ENCODE results near the gene SH2B2.
"Not testable (repeated sequence)": the region's sequence is repeated elsewhere in the genome, so short reads cannot be mapped to it uniquely, and the experiment has no call there.

SH2B2 gene

DNA sequence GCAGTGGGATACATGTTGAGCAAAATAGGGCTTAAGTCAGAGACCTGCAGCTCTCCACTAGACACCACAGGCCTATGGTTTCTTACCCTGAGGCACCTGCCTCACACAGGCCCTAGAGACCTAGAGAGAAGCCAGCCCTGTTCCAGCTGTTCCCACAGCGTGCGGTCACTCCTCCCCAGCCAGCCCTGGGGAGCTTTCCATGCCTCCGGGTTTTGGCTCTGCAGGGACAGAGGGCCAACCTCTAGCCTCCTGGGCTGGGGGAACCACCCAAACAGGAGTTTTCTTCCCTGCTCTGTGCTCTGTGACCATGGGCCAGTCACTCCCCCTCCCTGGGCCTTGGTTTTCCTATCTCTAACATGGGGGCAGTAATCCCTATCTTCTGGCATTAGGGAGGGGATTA, 33.0 kb downstream of the SH2B2 start:
- DNase-seq (ENCODE audit: low read depth) = no peak
- H3K4me3 ChIP-seq (ENCODE audit: low read depth, low read length) = no peak overlapping the region
- TF ChIP-seq, protein P1, sequence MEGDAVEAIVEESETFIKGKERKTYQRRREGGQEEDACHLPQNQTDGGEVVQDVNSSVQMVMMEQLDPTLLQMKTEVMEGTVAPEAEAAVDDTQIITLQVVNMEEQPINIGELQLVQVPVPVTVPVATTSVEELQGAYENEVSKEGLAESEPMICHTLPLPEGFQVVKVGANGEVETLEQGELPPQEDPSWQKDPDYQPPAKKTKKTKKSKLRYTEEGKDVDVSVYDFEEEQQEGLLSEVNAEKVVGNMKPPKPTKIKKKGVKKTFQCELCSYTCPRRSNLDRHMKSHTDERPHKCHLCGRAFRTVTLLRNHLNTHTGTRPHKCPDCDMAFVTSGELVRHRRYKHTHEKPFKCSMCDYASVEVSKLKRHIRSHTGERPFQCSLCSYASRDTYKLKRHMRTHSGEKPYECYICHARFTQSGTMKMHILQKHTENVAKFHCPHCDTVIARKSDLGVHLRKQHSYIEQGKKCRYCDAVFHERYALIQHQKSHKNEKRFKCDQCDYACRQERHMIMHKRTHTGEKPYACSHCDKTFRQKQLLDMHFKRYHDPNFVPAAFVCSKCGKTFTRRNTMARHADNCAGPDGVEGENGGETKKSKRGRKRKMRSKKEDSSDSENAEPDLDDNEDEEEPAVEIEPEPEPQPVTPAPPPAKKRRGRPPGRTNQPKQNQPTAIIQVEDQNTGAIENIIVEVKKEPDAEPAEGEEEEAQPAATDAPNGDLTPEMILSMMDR (IDR thresholded peaks at IDR 0.05; ENCODE audit: insufficient read depth, low read depth, low read length, missing control alignments) = no peak

DNA sequence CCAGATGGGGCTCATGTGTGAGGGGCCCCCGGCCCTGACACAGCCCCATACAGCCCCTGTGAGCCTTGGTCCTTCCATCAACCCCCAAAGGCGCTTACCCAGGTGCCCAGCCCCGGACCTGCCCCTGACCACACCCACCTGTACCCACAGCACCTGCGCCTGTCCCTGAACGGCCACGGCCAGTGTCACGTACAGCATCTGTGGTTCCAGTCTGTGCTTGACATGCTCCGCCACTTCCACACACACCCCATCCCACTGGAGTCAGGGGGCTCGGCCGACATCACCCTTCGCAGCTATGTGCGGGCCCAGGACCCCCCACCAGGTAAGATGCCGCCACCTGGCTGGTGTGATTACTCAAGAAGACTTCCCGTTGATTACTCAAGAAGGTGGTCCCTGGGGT, 33.5 kb downstream of the SH2B2 start:
- DNase-seq (ENCODE audit: low read depth) = no peak
- no peak overlapping the region for H3K4me3 ChIP-seq (ENCODE audit: low read depth, low read length)
- TF ChIP-seq, protein P1 (IDR thresholded peaks at IDR 0.05; ENCODE audit: insufficient read depth, low read depth, low read length, missing control alignments) = no peak

DNA sequence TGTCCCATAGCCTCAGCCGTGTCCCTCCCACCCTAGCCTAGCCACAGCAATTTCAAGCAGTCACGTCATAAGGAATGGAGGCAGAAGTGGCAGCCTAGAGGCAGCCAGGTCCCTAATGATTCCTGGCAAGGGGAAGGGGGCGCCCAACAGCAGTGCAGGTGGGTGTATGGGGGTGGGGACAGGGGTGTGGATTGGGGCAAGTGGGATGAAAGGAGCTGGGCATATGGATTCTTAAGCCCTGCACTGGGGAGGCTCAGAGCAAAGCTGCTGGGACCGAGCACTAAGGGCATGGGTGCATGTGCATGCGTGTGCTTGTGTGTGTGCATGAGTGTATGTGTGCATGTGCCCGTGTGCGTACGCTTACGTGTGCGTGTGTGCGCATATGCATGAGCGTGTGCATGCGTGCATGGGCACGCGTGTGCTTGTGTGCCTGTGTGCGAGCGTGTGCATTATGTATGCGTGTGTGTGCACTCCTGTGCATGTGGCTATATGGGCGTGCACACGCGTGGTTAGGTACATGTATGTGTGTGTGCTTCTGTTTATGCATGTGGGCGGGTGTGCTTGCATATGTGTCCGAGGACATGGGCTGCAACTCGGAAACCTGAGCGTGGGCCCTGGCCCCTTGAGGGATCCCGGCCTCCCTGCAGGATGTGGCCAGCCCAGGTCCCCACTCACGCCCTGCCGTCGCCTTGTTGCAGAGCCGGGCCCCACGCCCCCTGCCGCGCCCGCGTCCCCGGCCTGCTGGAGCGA, 34.1 kb downstream of the SH2B2 start:
- no peak overlapping the region for H3K4me3 ChIP-seq (ENCODE audit: low read depth, low read length)
- DNase-seq (ENCODE audit: low read depth) = no peak
- TF ChIP-seq, protein P1 (IDR thresholded peaks at IDR 0.05; ENCODE audit: insufficient read depth, low read depth, low read length, missing control alignments) = no peak

DNA sequence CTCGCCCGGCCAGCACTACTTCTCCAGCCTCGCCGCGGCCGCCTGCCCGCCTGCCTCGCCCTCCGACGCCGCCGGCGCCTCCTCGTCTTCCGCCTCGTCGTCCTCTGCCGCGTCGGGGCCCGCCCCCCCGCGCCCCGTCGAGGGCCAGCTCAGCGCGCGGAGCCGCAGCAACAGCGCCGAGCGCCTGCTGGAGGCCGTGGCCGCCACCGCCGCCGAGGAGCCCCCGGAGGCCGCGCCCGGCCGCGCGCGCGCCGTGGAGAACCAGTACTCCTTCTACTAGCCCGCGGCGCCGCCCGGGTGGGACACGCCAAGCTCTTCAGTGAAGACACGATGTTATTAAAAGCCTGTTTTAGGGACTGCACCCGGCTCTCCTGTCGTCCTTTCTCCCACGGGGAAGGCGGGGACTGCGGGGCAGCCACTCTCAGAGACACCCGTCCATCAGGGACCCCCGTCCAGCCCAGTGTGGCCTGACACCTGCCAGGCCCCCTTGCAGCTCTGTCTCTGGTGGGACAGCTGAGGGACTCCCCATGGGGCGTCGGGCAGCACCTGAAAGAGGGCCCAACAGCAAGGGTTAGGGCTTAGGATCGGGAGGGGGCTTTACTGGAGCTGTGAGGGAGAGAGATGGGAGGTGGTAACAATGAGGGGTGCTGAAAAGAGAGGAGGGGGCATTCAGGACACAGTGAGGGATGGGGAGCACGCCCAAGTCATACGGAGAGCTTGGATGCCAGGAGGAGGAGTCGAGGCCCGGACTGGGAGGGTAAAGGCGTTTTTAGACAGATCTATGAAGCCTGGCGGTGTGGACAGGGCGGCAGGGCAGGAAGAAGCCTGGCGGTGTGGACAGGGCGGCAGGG, 34.9 kb downstream of the SH2B2 start:
- H3K4me3 ChIP-seq (ENCODE audit: low read depth, low read length) = no peak overlapping the region
- DNase-seq (ENCODE audit: low read depth) = no peak
- TF ChIP-seq, protein P1 (IDR thresholded peaks at IDR 0.05; ENCODE audit: insufficient read depth, low read depth, low read length, missing control alignments) = no peak

DNA sequence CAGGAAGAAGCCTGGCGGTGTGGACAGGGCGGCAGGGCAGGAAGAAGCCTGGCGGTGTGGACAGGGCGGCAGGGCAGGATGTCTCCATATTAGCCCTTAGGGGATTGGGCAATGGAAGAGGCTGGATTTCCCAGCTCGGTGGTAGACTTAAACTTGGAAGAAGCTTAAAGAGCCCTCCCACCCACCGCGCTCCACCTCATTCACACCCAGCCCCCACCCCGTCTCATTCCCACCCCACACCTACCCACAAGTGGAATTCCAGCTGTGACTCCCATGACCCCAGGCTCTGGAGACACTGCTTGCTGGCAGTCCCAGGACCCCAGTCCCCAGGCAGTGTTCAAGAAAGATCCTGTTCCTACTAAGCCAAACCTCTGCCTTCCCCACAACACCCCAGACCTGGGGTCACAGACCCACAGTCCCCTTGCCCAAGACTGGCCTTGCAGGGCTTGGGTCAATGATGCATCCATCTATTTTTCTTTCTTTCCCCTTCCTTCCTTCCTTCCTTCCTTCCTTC, 35.6 kb downstream of the SH2B2 start:
- TF ChIP-seq, protein P1 (IDR thresholded peaks at IDR 0.05; ENCODE audit: insufficient read depth, low read depth, low read length, missing control alignments) = no peak
- H3K4me3 ChIP-seq (ENCODE audit: low read depth, low read length) = no peak overlapping the region
- DNase-seq (ENCODE audit: low read depth) = no peak

DNA sequence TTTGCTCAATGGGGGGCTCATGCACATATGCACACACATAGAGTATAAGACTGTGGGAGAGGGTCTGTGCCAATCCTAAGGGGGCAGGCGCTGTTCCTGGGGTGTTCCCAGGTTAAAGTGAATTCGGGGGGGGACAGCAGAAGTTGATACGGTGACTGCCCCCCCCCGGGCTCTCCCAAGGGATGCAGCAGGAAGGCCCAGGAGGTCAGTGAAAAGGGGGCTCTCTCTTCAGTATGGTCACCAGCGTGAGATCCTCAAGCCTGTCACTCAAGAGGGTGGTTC, 37.2 kb downstream of the SH2B2 start:
- H3K4me3 ChIP-seq (ENCODE audit: low read depth, low read length) = no peak overlapping the region
- DNase-seq (ENCODE audit: low read depth) = no peak
- TF ChIP-seq, protein P1 (IDR thresholded peaks at IDR 0.05; ENCODE audit: insufficient read depth, low read depth, low read length, missing control alignments) = no peak

DNA sequence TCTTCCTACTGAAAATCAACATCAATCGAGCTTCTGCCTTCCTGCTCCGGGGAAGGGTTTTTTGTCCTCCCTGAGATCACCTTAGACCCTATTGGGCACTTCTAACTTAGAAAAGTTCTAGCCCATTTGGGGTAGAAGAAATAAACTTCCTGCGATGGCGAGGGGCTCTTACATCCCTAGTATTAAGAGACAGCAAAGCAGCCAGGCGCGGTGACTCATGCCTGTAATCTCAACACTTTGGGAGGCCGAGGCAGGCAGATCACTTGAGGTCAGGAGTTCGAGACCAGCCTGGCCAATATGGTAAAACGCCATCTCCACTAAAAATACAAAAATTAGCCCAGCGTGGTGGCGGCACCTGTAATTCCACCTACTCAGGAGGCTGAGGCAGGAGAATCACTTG, 38.4 kb downstream of the SH2B2 start:
- not testable (repeated sequence) for H3K4me3 ChIP-seq (ENCODE audit: low read depth, low read length); DNase-seq (ENCODE audit: low read depth)

All from GM12865 (cell line).